Neural cell (in vitro differentiated cells): ENCODE measurements around the gene GTF2IRD1. TPM values are rescaled to one million over a fixed set of nuclear protein-coding genes. Genes with fewer than 3 reads are reported as not detected.

Experiments
- H2AFZ ChIP-seq: fragments of 200-600, 300-800 bp; sonication (generic), shearing (Covaris generic); 2 replicates; pipeline ENCODE4 v1.6.0; 2014; ENCODE audit warnings: low read depth, mild to moderate bottlenecking, antibody characterized with exemption, low read length, moderate library complexity
- H3F3A ChIP-seq: fragments of 200-600 bp; shearing (Covaris generic); 2 replicates; pipeline ENCODE4 v1.6.1; 2016; ENCODE audit warnings: mild to moderate bottlenecking, moderate library complexity, mixed read lengths, antibody characterized with exemption, low read length; ENCODE audit not compliant: insufficient read depth, poor library complexity, severe bottlenecking
- H3K27ac ChIP-seq: fragments of 200-600, 300-800 bp; sonication (generic), shearing (Covaris generic); 2 replicates; pipeline ENCODE4 v1.5.1; 2014; ENCODE audit warnings: mild to moderate bottlenecking, low read length, moderate library complexity
- H3K27me3 ChIP-seq: fragments of 300-800, 200-600 bp; sonication (generic), shearing (Covaris generic); 2 replicates; pipeline ENCODE4 v1.6.0; 2014; ENCODE audit warnings: mild to moderate bottlenecking, low read depth, low read length, moderate library complexity; ENCODE audit not compliant: insufficient read depth
- H3K36me3 ChIP-seq: fragments of 300-800, 200-600 bp; sonication (generic), shearing (Covaris generic); 2 replicates; pipeline ENCODE4 v1.5.1; 2014; ENCODE audit warnings: mild to moderate bottlenecking, antibody characterized with exemption, low read length, moderate library complexity; ENCODE audit not compliant: insufficient read depth
- H3K4me2 ChIP-seq: fragments of 300-800, 200-600 bp; sonication (generic), shearing (Covaris generic); 2 replicates; pipeline ENCODE4 v1.6.0; 2014; ENCODE audit warnings: mild to moderate bottlenecking, low read length
- H3K4me3 ChIP-seq: fragments of 300-800, 200-600 bp; sonication (generic), shearing (Covaris generic); 2 replicates; pipeline ENCODE4 v1.5.1; 2014; ENCODE audit warnings: mild to moderate bottlenecking, low read length, moderate library complexity
- H3K79me2 ChIP-seq: fragments of 200-600 bp; shearing (Covaris generic); replicated peaks from 2 replicates; pipeline ENCODE4 v1.6.0; 2014; ENCODE audit warnings: mild to moderate bottlenecking, low read length, moderate library complexity; ENCODE audit not compliant: insufficient read depth
- H3K9ac ChIP-seq: fragments of 300-800, 200-600 bp; sonication (generic), shearing (Covaris generic); 2 replicates; pipeline ENCODE4 v1.6.1; 2016; ENCODE audit warnings: mild to moderate bottlenecking, low read length, mixed read lengths
- H3K9me2 ChIP-seq: fragments of 200-600 bp; shearing (Covaris generic); 2 replicates; pipeline ENCODE4 v1.6.1; 2016; ENCODE audit warnings: mild to moderate bottlenecking, low read length, mixed read lengths; ENCODE audit not compliant: insufficient read depth
- H3K9me3 ChIP-seq: fragments of 200-600, 300-800 bp; sonication (generic), shearing (Covaris generic); 2 replicates; pipeline ENCODE4 v1.6.1; 2016; ENCODE audit warnings: mild to moderate bottlenecking, mixed run types, low read length, moderate library complexity, mixed read lengths
- H4K20me1 ChIP-seq: fragments of 200-600 bp; shearing (Covaris generic); 2 replicates; pipeline ENCODE4 v1.6.1; 2016; ENCODE audit warnings: mild to moderate bottlenecking, mixed run types; ENCODE audit not compliant: insufficient read depth
- EP300 ChIP-seq: fragments of 450-650 bp; conservative IDR thresholded peaks from 2 replicates; pipeline ENCODE4 v1.6.1; 2014; ENCODE audit warnings: antibody characterized with exemption, mild to moderate bottlenecking, moderate library complexity; ENCODE audit not compliant: poor library complexity, severe bottlenecking
- EZH2 ChIP-seq: fragments of 200-600, 300-800 bp; shearing (Covaris generic), sonication (generic); IDR thresholded peaks from 2 replicates; pipeline ENCODE4 v1.6.1; 2014; ENCODE audit warnings: antibody characterized with exemption, low read length, borderline replicate concordance, mild to moderate bottlenecking; ENCODE audit not compliant: insufficient read depth, poor library complexity, severe bottlenecking
- MXI1 ChIP-seq: fragments of 450-650 bp; conservative IDR thresholded peaks from 2 replicates; pipeline ENCODE4 v1.6.1; 2014; ENCODE audit warnings: antibody characterized with exemption, mild to moderate bottlenecking; ENCODE audit not compliant: poor library complexity, severe bottlenecking
- POLR2AphosphoS5 ChIP-seq: IDR thresholded peaks from 2 replicates; pipeline ENCODE4 v1.6.1; 2012
- RAD21 ChIP-seq: fragments of 450-650 bp; conservative IDR thresholded peaks from 2 replicates; pipeline ENCODE4 v1.6.1; 2014; ENCODE audit warnings: antibody characterized with exemption, mild to moderate bottlenecking, moderate library complexity
- REST ChIP-seq: IDR thresholded peaks from 2 replicates; pipeline ENCODE4 v1.6.1; 2012; ENCODE audit warnings: borderline replicate concordance
- SMC3 ChIP-seq: fragments of 450-650 bp; conservative IDR thresholded peaks from 2 replicates; pipeline ENCODE4 v1.6.1; 2014; ENCODE audit warnings: antibody characterized with exemption, mild to moderate bottlenecking, moderate library complexity; ENCODE audit not compliant: poor library complexity
- TAF1 ChIP-seq: IDR thresholded peaks from 2 replicates; pipeline ENCODE4 v1.6.1; 2012; ENCODE audit warnings: low read depth
- polyA plus RNA-seq: library from polyadenylated mRNA; depleted of rRNA; stranded (reverse); fragments of >200 nt; gene quantifications from 2 replicates; pipeline ENCODE4 v1.2.3, GENCODE V29; 2014
- TF ChIP-seq, protein P1 (sequence below): fragments of 450-650 bp; IDR thresholded peaks from 2 replicates; pipeline ENCODE4 v1.5.1; 2014; ENCODE audit warnings: antibody characterized with exemption, mild to moderate bottlenecking, moderate library complexity; ENCODE audit not compliant: poor library complexity, severe bottlenecking

Gene GTF2IRD1
- polyA plus RNA-seq, 1 donor from 2014 or later, result 31.9 TPM

GRCh38 chr7:74619235-74619860 is 165.6 kb downstream of the GTF2IRD1 start:
- H3K27me3 ChIP-seq, result no peaks in the 10 kb centered on the region
- H3K4me3 ChIP-seq, result no peak overlapping the region
- no peak overlapping the region for H3K27ac ChIP-seq
- H2AFZ ChIP-seq, result no peak overlapping the region
- H3K9me3 ChIP-seq, result no peaks in the 10 kb centered on the region
- H3K9ac ChIP-seq, result no peak overlapping the region
- no peaks in the 10 kb centered on the region for H3K36me3 ChIP-seq
- TF ChIP-seq POLR2AphosphoS5, result no peak
- TF ChIP-seq, protein P1, sequence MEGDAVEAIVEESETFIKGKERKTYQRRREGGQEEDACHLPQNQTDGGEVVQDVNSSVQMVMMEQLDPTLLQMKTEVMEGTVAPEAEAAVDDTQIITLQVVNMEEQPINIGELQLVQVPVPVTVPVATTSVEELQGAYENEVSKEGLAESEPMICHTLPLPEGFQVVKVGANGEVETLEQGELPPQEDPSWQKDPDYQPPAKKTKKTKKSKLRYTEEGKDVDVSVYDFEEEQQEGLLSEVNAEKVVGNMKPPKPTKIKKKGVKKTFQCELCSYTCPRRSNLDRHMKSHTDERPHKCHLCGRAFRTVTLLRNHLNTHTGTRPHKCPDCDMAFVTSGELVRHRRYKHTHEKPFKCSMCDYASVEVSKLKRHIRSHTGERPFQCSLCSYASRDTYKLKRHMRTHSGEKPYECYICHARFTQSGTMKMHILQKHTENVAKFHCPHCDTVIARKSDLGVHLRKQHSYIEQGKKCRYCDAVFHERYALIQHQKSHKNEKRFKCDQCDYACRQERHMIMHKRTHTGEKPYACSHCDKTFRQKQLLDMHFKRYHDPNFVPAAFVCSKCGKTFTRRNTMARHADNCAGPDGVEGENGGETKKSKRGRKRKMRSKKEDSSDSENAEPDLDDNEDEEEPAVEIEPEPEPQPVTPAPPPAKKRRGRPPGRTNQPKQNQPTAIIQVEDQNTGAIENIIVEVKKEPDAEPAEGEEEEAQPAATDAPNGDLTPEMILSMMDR, result no peak
- no peak for TF ChIP-seq EP300
- no peak for TF ChIP-seq MXI1
- no peak for TF ChIP-seq RAD21
- no peak for TF ChIP-seq TAF1
- TF ChIP-seq SMC3, result no peak
- TF ChIP-seq EZH2, result no peak
- TF ChIP-seq REST, result no peak
- H3K79me2 ChIP-seq, result no peaks in the 10 kb centered on the region
- H3K9me2 ChIP-seq, result no peaks in the 10 kb centered on the region
- H3K4me2 ChIP-seq, result no peak overlapping the region
- H4K20me1 ChIP-seq, result no peaks in the 10 kb centered on the region
- H3F3A ChIP-seq, result no peaks in the 10 kb centered on the region

GRCh38 chr7:74622228-74622749 is 168.6 kb downstream of the GTF2IRD1 start:
- H3K27me3 ChIP-seq, result no peaks in the 10 kb centered on the region
- H3K36me3 ChIP-seq, result no peaks in the 10 kb centered on the region
- H3K9me2 ChIP-seq, result no peaks in the 10 kb centered on the region
- H3K9me3 ChIP-seq, result no peaks in the 10 kb centered on the region
- H3K4me3 ChIP-seq, result no peak overlapping the region
- no peak overlapping the region for H2AFZ ChIP-seq
- no peaks in the 10 kb centered on the region for H3K79me2 ChIP-seq
- no peaks in the 10 kb centered on the region for H4K20me1 ChIP-seq
- H3F3A ChIP-seq, result no peaks in the 10 kb centered on the region
- no peak overlapping the region for H3K27ac ChIP-seq
- TF ChIP-seq TAF1, result no peak
- TF ChIP-seq MXI1, result no peak
- TF ChIP-seq EZH2, result no peak
- no peak for TF ChIP-seq EP300
- no peak for TF ChIP-seq POLR2AphosphoS5
- no peak for TF ChIP-seq REST
- TF ChIP-seq, protein P1, result no peak
- TF ChIP-seq RAD21, result no peak
- TF ChIP-seq SMC3, result no peak
- H3K4me2 ChIP-seq, result no peak overlapping the region
- H3K9ac ChIP-seq, result no peak overlapping the region
